Vagina (tissue), 2 donors: ENCODE data around the gene HOXA6. TPM values are rescaled to one million over a fixed set of nuclear protein-coding genes. Genes with fewer than 3 reads are reported as not detected.

Experiments used
- DNase-seq, 2 donors: peaks; one replicate each; pipeline ENCODE4 v3.0.0-alpha.2; 2017; ENCODE audit errors: extremely low spot score in 2 of 2
- H3K27ac ChIP-seq: fragments of 200-600 bp; sonication (generic); one replicate; pipeline ENCODE4 v1.5.1; 2019
- H3K27me3 ChIP-seq: fragments of 200-600 bp; sonication (generic); one replicate; pipeline ENCODE4 v1.5.1; 2019
- H3K36me3 ChIP-seq, 2 donors: fragments of 200-600 bp; sonication (generic); one replicate each; pipeline ENCODE4 v1.5.1; 2017 to 2019
- H3K4me1 ChIP-seq: fragments of 200-600 bp; sonication (generic); one replicate; pipeline ENCODE4 v1.5.1; 2019
- H3K4me3 ChIP-seq, 2 donors: fragments of 200-600 bp; sonication (generic); 1 replicate in 1 of 2; 2 replicates in 1 of 2; pipeline ENCODE4 v1.5.1; 2016 to 2019
- H3K9me3 ChIP-seq: fragments of 200-600 bp; sonication (generic); one replicate; pipeline ENCODE4 v1.5.1; 2019
- CTCF ChIP-seq, 3 experiments: fragments of 450-650 bp in 2 of 3; fragments of 200-600 bp in 1 of 3; sonication (generic) in 1 of 3; IDR thresholded peaks; one replicate each; pipeline ENCODE4 v1.5.1; 2017 to 2019; ENCODE audit warnings: antibody characterized with exemption in 3 of 3, mild to moderate bottlenecking in 2 of 3, moderate library complexity in 2 of 3
- POLR2A ChIP-seq, 2 donors: fragments of 450-650 bp; IDR thresholded peaks; one replicate each; pipeline ENCODE4 v1.6.1; 2017; ENCODE audit warnings: antibody characterized with exemption in 2 of 2, mild to moderate bottlenecking in 2 of 2, moderate library complexity in 2 of 2
- POLR2AphosphoS5 ChIP-seq, 2 donors: sonication (generic); formaldehyde crosslinking; IDR thresholded peaks; one replicate each; pipeline ENCODE4 v1.9.0; 2017; ENCODE audit warnings: antibody characterized with exemption in 2 of 2, mild to moderate bottlenecking in 2 of 2, low read depth in 1 of 2; ENCODE audit not compliant: insufficient read depth in 1 of 2
- intact Hi-C: fragments of 100-400 bp; cut with DNase I; formaldehyde crosslinking; loops from one replicate; pipeline ENCODE4 v1.15.1; 2023
- total RNA-seq: library from RNA; depleted of rRNA; stranded (reverse); fragments of >200 nt; gene quantifications from one replicate; pipeline ENCODE4 v1.2.3, GENCODE V29; 2016

HOXA6 gene
- total RNA-seq, 1 donor from 2014 or later = 1.7 TPM

GRCh38 chr7:27144781-27145164 is 2.8 kb downstream of the HOXA6 start:
- Histone ChIP-seq H3K36me3 (peaks cover 0 to 11% of the 10 kb centered on the region in 2 donors), H3K4me1 (peaks cover 34% of the 10 kb centered on the region), H3K27ac (no peak overlapping the region), H3K4me3 (no peak overlapping the region), H3K27me3 (no peaks in the 10 kb centered on the region), H3K9me3 (no peaks in the 10 kb centered on the region)
- intact Hi-C loops = no loop called here
- DNase-seq = no peak
- TF ChIP-seq CTCF (IDR thresholded peaks at IDR 0.05) (no peak), POLR2AphosphoS5 (IDR thresholded peaks at IDR 0.05; ENCODE audit: insufficient read depth in 1 of 2, low read depth in 1 of 2) (no peak), POLR2A (IDR thresholded peaks at IDR 0.05) (no peak)

DNA sequence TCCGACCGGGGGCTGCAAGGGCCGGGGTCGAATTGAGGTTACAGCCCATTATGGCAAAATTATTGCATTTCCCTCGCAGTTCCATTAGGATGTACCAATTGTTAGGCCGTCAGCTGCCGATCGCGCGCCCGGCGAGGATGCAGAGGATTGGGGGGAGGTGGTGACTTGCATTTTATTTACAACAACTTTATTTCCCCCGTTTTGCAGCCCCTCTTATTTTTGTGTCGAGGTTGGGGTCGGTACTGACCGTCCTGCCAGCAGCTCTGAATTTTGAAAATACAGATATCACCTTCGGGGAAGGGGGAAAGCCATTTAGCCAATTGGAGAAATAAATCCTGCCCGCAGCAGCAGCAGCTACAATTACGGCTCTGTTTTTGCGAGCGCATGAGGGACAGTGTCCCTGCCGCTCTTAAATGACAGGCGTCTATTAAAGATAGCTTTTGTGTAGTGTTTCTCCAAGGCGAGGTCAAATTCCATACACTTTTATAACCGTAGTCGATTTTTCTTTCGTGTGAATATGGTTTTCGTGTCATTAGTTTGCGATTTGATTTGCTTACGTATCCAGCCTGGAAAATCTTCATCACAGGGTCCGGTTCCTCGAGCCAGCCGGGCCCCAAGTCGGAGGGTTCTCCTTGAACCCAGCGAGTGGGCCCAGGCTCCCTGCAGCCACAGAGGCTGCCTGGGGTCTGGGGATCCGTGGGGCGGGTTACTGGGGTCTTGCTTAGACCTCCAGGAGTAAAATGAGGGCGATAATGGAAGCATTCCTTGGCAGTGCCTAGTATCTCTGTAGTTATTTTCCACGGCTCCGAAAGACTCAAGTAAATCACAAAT is 3.4 kb downstream of the HOXA6 start:
- TF ChIP-seq POLR2AphosphoS5 (IDR thresholded peaks at IDR 0.05; ENCODE audit: insufficient read depth in 1 of 2, low read depth in 1 of 2) = no peak
- TF ChIP-seq CTCF (IDR thresholded peaks at IDR 0.05) = peak in 1 of 3 experiments; percentile 31
- no peak for TF ChIP-seq POLR2A (IDR thresholded peaks at IDR 0.05)
- intact Hi-C loops = no loop called here
- no peak overlapping the region for H3K4me3 ChIP-seq
- peaks cover 0 to 11% of the 10 kb centered on the region in 2 donors for H3K36me3 ChIP-seq
- H3K9me3 ChIP-seq = no peaks in the 10 kb centered on the region
- H3K27ac ChIP-seq = no peak overlapping the region
- peak in 1 of 2 donors; percentile 70 for DNase-seq
- H3K4me1 ChIP-seq = peaks cover 29% of the 10 kb centered on the region
- no peaks in the 10 kb centered on the region for H3K27me3 ChIP-seq

- DNase-seq = peak in 1 of 2 donors; percentile 88
- Histone ChIP-seq H3K4me1 (peaks cover 20% of the 10 kb centered on the region), H3K4me3 (peak within 1 kb of the TSS; percentile 7 to 41), H3K9me3 (no peaks in the 10 kb centered on the region), H3K27ac (peak within 1 kb of the TSS; percentile 34), H3K36me3 (peaks cover 0 to 11% of the 10 kb centered on the region in 2 donors), H3K27me3 (no peaks in the 10 kb centered on the region)
- intact Hi-C loops = no loop called here
- TF ChIP-seq CTCF (IDR thresholded peaks at IDR 0.05) = peak in 2 of 3 experiments; percentile 26 to 37
- peak; percentile 14 to 55 for TF ChIP-seq POLR2AphosphoS5 (IDR thresholded peaks at IDR 0.05; ENCODE audit: insufficient read depth in 1 of 2, low read depth in 1 of 2)
- no peak for TF ChIP-seq POLR2A (IDR thresholded peaks at IDR 0.05)
Measured at GRCh38 chr7:27143023-27143949, 4.3 kb downstream of the HOXA6 start, which contains the start of gene HOXA5. TSS of gene HOXA5 (minus strand) at chr7:27143681. CDS start at chr7:27143607, 74 bp downstream.

GRCh38 chr7:27142580-27143022 is 5.0 kb downstream of the HOXA6 start:
- H3K27me3 ChIP-seq = no peaks in the 10 kb centered on the region
- H3K4me1 ChIP-seq = peaks cover 13% of the 10 kb centered on the region

More at GRCh38 chr7:27142580-27143022, 5.0 kb downstream of the HOXA6 start:
- no peak for TF ChIP-seq POLR2A (IDR thresholded peaks at IDR 0.05)
- no peak for TF ChIP-seq POLR2AphosphoS5 (IDR thresholded peaks at IDR 0.05; ENCODE audit: insufficient read depth in 1 of 2, low read depth in 1 of 2)
- no peak for TF ChIP-seq CTCF (IDR thresholded peaks at IDR 0.05)
- H3K36me3 ChIP-seq = peaks cover 0 to 11% of the 10 kb centered on the region in 2 donors
- DNase-seq = peak in 1 of 2 donors; percentile 58
- no peaks in the 10 kb centered on the region for H3K9me3 ChIP-seq
- intact Hi-C loops = no loop called here
- H3K27ac ChIP-seq = peak overlapping the region; percentile 34
- peak overlapping the region; percentile 7 to 41 for H3K4me3 ChIP-seq
